Urothelium cell line (cell line): ENCODE results near the gene FAM163B.
"Not testable (repeated sequence)": the region's sequence is repeated elsewhere in the genome, so short reads cannot be mapped to it uniquely, and the experiment has no call there.

ENCODE experiments used
- DNase-seq: peaks from one replicate; pipeline ENCODE4 v3.0.0; 2011; ENCODE audit warnings: low spot score, mixed read lengths
- FAIRE-seq: peaks from 2 replicates; lab custom pipeline; 2011; peaks lifted over from hg19 to GRCh38; lab: Jason Lieb, UNC

Gene FAM163B

GRCh38 chr9:133640580-133641395 lies 31.6 kb upstream of the FAM163B start:
- DNase-seq (no peak), FAIRE-seq (no peak)

- DNase-seq (no peak), FAIRE-seq (no peak)
Observed at GRCh38 chr9:133640160-133640559, 31.0 kb upstream of the FAM163B start.

DNA sequence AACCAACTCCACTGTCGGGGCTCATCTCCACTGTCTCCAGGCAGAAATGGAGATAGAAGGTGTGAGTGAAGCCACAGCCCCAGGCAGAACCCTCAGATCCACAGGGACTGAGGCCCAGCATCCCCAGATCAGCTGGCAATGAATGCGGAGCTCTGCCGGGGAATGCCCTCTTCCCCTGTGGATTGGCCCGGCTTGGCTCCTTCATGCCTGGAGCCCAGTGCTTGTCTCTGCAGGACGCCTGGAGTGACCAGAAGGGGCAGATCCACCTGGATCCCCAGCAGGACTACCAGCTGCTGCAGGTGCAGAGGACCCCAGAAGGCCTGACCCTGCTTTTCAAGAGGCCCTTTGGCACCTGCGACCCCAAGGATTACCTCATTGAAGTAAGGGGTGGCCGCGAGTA lies 30.4 kb upstream of the FAM163B start:
- no peak for FAIRE-seq
- DNase-seq: no peak

DNA sequence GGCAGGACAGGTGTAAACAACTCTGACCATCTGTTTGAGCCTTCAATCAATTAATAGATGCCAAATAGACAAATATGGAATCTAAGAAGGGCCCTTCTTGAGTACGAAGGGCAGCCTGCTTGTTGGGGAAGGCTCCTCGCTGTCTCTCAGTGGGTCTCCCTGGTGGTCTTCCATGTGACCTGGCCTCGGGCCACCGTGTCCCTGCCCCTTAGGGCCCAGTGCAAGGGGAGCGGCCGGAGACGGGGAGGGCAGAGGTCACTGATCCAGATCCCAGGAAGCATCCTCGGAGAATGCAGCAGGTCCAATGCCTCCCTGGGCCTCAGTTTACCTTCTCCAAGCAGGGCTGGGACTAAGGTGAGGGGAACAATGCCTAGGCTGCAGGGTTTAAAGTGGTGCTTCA lies 29.5 kb upstream of the FAM163B start:
- FAIRE-seq (no peak), DNase-seq (no peak)

DNA sequence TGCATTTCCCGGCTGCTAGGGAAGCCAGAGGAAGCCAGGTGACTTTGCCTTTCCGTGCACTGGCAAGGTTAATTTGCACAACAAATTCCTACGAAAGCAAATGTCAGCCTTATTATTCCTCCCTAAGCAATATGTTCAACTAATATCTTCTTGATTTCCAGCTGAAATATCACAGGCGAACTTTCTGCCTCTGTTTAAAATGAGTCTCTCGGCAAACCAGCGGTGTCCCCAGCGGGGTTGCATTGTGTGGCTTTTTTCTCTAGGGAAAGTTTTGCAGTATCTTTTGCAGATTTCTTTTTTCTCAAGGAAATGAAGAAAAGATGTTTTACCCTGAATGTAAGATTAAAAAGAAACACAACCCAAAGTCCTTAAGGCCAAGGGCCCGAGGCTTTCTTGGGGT lies 28.9 kb upstream of the FAM163B start:
- FAIRE-seq (no peak), DNase-seq (no peak)

DNA sequence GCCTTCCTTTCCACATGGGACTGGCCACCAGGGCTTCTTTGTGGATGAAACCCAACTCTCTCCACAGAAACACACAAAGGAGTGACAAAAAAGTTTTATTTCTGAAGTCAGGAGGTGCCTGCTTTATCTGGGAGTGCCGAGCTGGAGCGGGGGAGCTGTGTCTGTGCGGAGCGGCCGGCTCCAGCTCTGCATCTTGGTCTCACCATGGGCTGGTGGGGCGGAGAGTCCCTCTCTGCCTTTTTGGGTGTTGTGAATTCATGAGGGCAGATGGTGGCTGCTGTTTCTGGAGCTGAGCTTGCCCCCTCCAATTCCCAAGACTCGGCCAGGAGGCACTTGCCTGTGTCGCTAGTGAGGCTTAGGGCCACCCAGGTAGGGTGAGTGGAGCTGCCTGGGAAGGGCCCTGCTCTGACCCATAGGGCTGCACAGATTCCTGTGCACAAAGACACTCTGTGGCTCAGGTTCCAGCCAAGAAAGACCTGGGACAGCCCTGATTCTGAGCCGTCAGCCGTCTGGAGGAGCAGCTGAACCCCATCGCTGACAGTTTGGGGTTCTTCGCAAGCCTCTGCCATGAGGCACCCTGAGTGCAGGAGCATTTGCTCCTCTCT lies 28.4 kb upstream of the FAM163B start:
- FAIRE-seq: no peak
- DNase-seq: no peak

GRCh38 chr9:133636902-133637301 lies 27.7 kb upstream of the FAM163B start:
- FAIRE-seq: no peak

GRCh38 chr9:133635533-133636531 lies 26.6 kb upstream of the FAM163B start, which contains the start of gene DBH:
TSS of gene DBH (plus strand) at chr9:133636363. CDS start at chr9:133636372, 9 bp downstream.
- DNase-seq: no peak
- no peak for FAIRE-seq

More at GRCh38 chr9:133636902-133637301, 27.7 kb upstream of the FAM163B start:
- DNase-seq: no peak

DNA sequence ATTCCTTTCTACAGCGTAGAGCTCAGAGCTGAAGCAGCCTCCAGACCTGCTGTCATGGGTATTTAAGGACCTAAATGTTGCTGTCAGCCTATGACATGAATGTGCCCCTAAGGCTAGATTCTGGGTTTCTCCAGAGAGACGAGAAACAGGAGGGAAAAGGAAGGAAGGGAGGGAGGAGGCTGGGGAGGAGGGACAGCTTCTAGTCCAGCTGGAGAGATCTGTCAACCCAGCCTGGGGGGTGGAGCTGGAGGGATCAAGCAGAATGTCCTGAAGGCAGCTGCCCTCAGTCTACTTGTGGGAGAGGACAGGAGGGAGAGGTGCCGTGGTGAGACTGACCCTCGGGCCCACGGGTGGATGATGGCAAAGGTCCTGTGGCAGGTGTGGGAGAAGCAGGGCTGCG lies 25.9 kb upstream of the FAM163B start:
- no peak for FAIRE-seq
- no peak for DNase-seq

- DNase-seq: no peak
- no peak for FAIRE-seq
Observed at GRCh38 chr9:133634081-133634691, 25.0 kb upstream of the FAM163B start.

DNA sequence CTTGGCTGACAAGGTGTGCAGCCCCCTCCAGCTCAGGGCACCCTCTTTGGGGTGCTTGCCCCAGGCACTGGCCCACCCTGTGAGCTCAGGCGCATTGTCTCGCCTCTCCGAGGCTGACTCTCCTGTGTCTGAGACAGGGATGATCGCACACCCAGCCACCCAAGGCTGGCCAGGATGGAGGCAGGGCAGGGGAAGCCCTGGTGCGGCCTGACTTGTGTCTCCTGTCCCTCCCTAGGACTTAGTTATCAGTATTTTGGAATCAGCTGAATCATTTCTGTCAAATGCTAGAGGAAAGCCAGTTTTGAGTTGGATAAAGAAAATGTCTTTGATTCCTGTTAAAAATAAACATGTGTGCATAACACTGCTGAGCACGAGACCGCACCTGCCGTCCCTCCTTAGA lies 24.5 kb upstream of the FAM163B start:
- FAIRE-seq (no peak), DNase-seq (no peak)

- FAIRE-seq: no peak
- DNase-seq: no peak
Observed at GRCh38 chr9:133632806-133633680, 23.9 kb upstream of the FAM163B start.

GRCh38 chr9:133631111-133631510 lies 21.9 kb upstream of the FAM163B start:
- no peak for FAIRE-seq
- no peak for DNase-seq

DNA sequence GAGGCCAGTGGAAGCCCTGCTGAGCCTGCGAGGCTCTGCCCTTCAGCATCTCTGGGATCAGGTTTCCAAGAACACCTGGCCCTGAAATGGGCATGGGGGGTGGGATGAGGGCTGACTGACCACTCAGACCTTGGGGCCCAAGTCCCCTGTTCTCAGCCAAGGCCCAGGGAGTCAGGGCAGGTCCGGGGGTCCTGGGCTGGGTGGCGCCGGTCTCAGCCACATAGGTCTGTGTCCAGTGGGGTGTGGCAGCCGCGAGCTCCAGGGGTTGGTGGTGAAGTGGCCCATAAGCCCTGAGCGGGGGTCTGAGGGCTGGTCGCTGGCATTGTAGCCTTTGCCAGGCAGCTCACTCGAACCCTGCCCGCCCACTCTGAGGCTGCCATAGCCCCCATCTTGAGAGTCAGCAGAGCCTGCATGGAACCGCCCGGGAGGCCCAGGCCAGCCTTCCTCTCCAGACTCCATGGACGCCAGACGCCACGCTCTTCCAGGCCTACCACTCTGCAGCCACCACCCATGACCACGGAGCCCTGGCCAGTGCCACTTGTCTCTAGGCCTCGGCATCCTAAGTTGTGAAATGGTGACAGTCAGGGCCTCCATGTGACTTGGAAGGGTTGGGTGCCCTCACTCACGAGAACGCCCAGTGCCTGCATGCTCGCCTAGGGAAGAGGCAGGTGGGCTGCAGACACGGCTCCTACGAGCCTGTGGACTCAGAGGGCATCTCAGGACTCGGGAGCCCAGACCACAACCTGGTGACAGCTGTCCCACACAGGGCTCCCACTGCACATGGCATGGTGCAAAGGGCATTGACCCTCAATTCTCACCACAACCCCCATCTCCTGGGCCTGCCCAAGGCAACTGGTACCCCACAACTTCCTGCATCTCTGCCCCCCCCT lies 20.3 kb upstream of the FAM163B start:
- FAIRE-seq (no peak), DNase-seq (no peak)

- FAIRE-seq: no peak
- no peak for DNase-seq
Observed at GRCh38 chr9:133628766-133629165, 19.6 kb upstream of the FAM163B start.

DNA sequence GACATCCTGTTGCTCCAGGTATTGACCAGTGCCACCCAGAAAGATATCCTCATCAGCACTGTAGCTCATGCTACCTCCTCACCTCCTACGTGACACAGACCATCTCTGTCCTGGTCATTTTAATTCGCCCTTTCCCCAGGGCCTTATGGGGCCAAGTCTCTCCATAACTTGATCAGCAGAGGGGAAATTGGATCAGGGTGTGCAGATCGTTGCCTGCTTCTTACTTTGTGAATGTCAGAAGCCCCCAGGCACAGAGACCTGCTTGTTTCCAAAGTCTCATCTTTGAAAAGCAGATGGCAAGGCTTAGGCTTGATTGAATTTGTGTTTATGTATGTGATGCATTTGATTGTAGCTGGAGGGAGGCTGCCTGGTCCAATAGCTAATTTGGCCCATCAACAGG lies 18.2 kb upstream of the FAM163B start:
- DNase-seq (no peak), FAIRE-seq (no peak)

GRCh38 chr9:133626008-133626407 lies 16.8 kb upstream of the FAM163B start:
- not testable (repeated sequence) for FAIRE-seq, DNase-seq

- DNase-seq (no peak), FAIRE-seq (no peak)
Observed at GRCh38 chr9:133622555-133622954, 13.4 kb upstream of the FAM163B start.
